GM18507 (cell line): Measurements from ENCODE around the gene DNAI2.
"Not testable (repeated sequence)": the region's sequence is repeated elsewhere in the genome, so short reads cannot be mapped to it uniquely, and the experiment has no call there.

Experiments used
- DNase-seq: peaks from one replicate; pipeline ENCODE4 v3.0.0; 2011; ENCODE audit warnings: low read depth; ENCODE audit not compliant: insufficient read length; ENCODE audit errors: extremely low spot score
- FAIRE-seq: peaks from 2 replicates; lab custom pipeline; 2011; peaks lifted over from hg19 to GRCh38; lab: Jason Lieb, UNC

The DNAI2 gene

DNA sequence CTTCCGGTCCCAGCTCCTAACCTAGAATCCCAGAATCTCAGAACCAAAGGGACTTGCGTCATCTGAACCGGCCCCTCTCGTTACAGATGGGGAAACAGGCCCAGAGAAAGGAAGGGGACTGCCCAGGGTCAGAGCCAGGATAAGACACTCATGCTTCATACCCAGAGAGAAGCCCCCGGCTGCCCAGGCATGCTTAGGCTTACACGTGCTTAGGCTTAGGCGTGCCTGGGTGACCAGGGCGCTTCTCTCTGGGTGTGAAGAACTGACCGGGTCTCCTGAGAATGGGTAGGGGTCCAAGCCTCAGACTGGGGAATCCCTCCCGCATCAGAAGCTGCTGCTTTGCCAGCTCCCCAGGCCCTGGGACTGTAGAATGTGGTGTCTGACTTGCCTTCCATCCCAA lies 29.9 kb upstream of the DNAI2 start:
- FAIRE-seq, result no peak

DNA sequence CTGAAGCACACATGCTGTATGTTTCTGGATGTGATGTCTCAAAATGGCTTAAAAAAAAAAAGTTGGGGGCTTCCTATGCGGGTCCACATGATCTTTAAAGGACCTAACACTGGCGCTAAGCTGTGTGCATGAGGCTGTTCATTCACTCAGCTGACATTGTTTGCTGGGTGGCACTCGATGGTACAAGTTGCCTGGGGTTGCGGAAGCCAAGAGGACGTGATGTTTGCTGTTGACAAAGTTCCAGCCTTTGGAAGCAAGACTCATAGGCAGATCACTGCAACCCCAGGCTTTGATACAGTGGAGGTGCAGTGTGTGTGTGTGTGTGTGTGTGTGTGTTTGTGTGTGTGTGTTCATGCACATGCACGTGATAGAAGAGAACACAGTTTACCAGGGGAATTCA lies 29.5 kb upstream of the DNAI2 start:
- FAIRE-seq (no peak), DNase-seq (no peak)

More for the DNA sequence above, 29.9 kb upstream of the DNAI2 start:
- DNase-seq, result no peak

DNA sequence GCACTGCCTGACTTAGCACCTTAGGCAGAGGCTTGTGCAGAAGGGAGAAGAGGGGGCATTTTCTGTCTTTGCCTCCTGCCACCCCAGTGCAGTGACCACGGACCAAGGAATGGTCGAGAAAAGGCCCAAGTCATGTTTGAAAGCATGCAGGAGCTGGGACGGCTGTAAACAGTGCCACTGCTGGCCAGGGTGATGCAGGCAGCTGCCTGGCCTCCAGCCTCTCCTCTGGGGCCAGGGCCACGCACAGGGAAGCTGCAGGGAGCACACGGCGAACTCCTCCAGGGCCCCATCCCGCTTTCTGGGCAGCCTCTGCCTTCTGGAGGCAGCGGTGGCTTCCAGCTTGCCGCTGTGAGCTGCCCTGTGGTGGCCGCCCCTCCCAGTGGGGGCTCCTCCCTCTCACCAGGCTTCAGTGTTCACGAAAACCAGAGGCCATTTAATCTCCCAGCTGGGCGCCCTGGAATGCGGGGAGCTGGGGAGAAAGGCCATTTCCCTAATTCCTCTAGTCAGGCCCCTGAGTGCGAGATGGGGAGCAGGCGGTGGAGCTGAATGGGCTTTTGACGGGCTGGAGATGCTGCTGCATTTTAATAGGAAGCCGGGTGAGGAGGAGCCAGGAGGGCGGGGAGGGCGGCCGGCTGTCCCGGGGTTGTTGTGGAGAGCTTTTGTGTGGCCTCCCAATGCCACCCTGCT lies 28.7 kb upstream of the DNAI2 start:
- no peak for DNase-seq
- no peak for FAIRE-seq

DNA sequence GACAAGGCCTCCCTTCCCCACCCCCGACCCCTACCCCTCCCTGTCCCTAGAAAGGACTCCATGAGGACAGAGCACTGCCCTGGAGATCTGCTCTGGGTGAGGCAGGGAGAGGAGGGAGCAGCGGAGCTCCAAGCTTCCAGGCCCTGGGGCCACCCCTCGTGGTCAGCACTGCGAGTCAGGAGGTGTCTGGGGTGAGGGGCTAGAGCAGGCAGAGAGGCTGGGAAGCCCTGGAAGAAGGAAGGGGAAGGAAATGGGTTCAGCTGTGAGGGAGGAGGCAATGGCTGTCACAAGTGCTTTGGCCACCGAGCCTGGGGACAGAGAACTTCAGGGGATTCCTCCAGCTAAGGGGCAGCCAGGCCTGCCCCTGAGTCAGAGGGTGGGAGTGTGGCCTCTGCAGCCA lies 28.2 kb upstream of the DNAI2 start:
- FAIRE-seq, result no peak

GRCh38 chr17:74249590-74250270 lies 24.3 kb upstream of the DNAI2 start:
- DNase-seq (no peak), FAIRE-seq (no peak)

More for the DNA sequence above, 28.2 kb upstream of the DNAI2 start:
- no peak for DNase-seq

DNA sequence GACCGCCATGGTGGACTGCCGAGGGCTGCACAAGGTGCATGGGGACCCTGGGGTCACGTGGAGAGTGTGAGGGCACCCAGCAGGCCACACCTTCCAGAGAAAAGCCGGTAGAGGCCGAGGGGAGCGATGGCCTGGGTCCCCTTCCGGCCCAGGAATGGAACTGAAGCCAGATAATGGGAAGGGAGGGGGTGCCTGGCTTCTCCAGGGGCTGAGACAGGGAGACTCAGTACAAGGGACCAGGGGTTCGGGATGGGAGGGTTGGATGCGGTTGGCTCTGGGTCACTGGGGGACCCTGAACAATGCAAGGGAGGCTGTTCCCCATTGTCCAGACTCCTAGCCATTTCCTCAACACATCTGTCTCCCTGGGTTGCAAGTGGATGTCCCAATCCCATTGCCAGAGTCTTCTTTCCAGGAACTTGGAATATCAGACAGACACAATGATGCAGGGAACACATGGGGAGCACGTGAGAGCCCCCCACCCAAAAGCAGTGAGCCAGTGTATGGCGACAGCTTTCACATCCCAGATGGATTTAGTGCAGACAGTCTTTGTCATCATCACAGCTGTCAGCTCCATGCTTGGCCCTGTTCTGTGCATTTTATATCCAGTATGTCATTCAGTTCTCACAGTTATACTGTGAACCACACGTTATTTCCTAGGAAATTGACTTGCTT lies 23.6 kb upstream of the DNAI2 start:
- DNase-seq (no peak), FAIRE-seq (no peak)

- no peak for FAIRE-seq
- no peak for DNase-seq
These were observed 23.0 kb upstream of the DNAI2 start for GRCh38 chr17:74251051-74251450.

DNA sequence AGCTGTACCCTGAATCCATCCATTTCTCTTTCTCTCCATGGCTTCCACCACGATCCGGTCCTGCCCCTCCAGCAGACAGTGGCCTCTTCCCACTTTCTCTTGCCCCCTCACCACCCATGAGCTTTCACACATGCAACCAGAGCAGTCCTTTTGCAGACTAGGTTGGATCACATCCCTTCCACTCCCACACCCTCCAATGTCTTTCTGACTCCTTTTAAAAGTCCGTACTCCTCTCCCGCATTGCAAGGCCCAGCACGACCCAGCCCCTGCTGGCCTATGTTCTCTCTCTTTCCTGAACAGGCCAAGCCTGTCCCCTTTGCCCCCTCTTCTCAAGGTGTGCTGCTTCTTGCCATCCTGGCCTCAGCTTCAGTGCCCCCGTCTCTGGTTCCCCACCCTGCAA lies 22.5 kb upstream of the DNAI2 start:
- FAIRE-seq (no peak), DNase-seq (no peak)

DNA sequence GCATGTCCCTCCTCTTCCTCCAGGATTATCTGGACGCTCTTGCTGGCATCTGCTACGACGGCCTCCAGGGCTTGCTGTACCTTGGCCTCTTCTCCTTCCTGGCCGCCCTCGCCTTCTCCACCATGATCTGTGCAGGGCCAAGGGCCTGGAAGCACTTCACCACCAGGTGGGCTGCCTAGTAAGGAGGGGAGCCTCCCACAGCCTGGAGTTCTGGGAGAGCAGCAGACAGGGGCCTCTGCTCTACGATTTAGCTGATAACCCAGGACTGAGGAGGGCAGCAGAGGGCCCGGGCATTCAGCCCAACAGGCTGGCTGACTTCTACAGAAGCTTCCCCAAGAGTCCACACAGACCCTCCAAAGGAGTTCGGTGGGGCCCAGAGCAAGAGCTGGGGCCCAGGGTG lies 21.8 kb upstream of the DNAI2 start:
- FAIRE-seq, result no peak
- no peak for DNase-seq

- FAIRE-seq, result no peak
- DNase-seq, result no peak
These were observed 21.0 kb upstream of the DNAI2 start for GRCh38 chr17:74253036-74253435.

DNA sequence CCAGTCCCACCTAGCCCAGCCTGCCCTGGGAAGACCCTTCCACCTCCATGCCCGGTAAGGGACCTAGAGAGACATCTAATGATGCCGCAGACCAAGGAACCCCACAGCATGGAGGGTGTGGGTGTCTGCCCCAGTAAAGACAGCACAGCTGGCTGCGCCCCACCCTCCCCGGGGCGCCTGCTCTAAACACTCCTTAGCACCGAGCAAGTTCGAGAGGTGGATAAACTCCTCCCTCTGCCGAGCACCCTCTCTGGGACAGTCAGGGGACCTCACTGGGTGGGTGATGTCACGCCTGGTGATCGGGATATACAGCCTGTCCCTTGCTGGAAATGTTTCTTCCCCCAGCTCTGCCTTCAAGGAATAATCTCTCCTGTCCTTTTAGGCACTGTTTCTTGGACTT lies 16.7 kb upstream of the DNAI2 start:
- no peak for DNase-seq
- no peak for FAIRE-seq

DNA sequence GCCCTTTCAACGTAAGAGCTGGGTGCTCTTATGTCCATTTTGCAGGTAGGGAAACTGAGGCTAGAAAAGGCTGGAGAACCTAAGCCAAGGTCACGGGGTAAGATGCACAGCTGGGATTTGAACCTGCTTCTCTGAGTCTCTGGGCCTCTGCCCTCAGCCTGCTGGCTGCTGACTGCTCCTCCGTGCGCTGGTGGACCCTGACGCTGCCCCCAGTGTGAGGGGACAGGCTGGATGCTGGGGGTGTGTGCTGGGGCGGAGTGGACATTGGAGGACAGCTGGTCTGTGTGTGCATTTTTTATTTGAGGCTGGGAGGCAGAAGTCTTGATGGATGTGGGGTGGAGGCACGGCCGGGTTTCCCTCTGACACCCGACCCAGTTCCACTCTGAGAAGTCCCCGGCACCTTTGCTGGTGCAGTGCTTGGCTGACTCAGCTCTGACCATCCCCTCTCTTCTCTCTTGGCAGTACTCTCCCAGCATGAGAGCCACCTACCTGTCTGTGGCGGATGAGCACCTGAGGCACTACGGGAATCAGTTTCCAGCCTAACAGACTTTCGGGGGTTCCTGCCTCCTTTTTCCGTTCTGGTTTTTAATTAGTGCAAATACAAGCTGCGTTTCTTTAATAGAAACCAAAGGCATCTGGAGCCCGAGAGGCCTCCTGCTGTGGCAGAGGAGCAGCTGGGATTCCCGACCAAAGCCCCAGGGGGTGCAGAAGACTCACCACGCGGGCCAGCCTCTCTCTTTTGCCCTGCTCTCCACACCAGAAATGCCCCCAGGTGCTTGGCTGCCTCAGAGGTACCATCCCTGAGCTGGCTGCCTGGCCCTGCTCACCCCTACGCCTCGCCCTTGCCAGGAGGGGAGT lies 14.1 kb upstream of the DNAI2 start:
- DNase-seq (no peak), FAIRE-seq (no peak)

- no peak for DNase-seq
- no peak for FAIRE-seq
These were observed 13.5 kb upstream of the DNAI2 start for GRCh38 chr17:74260525-74260850.

DNA sequence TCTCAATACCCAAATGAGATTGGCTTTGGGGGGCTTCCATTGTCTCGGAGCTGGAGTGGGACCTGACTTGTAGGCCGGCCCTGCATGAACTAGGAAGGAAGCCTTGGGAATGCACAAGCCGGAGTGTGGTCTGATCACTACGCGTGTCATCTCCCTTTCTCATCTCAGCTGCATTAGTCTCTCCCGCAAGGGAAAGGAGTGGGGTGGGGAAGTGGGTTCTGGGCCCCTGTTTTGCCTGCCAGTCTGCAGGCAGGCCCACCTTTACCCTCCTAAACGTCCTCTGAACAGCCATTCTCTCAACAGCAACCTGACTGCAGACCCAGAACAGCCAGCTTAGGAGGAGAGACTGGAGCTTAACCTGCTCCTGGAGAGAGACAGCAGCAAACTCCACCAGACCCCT lies 11.4 kb upstream of the DNAI2 start:
- FAIRE-seq (no peak), DNase-seq (no peak)

DNA sequence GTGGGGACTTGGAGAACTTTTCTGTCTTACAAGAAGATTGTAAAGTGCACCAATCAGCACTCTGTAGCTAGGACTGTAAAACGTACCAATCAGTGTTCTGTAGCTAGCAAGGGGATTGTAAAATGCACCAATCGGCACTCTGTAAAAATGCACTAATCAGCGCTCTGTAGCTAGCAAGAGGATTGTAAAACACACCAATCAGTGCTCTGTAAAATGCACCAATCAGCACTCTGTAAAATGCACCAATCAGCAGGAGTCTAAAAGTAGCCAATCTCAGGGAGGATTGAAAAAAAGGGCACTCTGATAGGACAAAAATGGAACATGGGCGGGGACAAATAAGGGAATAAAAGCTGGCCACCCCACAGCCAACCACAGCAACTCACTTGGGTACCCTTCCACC lies 7.0 kb upstream of the DNAI2 start:
- DNase-seq, FAIRE-seq: not testable (repeated sequence)

- no peak for FAIRE-seq
- DNase-seq, result no peak
These were observed 6.5 kb upstream of the DNAI2 start for GRCh38 chr17:74267579-74267978.

GRCh38 chr17:74267987-74268499 lies 6.0 kb upstream of the DNAI2 start:
- DNase-seq (no peak), FAIRE-seq (no peak)

DNA sequence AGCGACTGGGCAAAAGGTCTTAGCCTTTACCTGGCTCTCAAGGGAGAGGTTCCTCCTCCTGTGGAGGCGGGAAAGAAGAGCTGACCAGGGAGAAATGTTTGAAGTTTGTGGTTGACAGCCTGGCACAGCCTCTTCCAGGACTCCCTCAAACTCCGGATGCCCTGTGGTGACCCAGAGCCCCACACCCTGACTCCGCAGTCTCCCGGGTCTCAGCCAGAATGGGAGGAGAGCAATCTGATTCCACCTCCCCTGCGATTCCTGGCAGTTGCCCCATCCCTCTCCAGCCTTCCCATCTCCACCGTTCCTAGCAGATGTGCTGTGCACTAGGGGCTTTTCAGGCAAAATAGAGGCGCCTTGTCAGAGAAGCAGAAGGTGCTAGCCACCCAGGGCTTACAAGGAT lies 5.5 kb upstream of the DNAI2 start:
- DNase-seq (no peak), FAIRE-seq (no peak)

- FAIRE-seq, result no peak
- no peak for DNase-seq
These were observed 3.7 kb upstream of the DNAI2 start for GRCh38 chr17:74270333-74270732.

DNA sequence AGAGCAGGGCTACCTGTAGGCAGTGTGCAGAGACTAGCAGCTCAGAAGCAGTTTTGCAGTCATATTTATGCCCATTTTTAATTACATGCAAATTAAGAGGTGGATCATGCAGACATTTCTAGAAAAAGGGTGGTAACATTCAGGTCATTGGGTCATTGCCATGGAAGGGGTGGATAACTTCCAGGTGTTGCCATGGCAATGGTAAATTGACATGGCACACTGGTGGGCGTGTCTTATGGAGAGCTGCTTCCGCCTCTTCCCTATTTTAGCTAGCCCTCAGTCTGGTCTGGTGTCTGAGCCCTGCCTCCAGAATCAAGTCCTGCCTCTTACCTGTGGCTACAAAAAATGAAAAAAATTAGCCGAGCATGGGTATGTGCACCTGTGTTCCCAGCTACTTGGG lies 2.8 kb upstream of the DNAI2 start:
- DNase-seq (no peak), FAIRE-seq (no peak)
